Measurements from ENCODE around the gene ITGAV. TPM values are rescaled to one million over a fixed set of nuclear protein-coding genes. Genes with fewer than 3 reads are reported as not detected.

Gene ITGAV
- total RNA-seq, 3 donors from 2014 or later: 107 to 125 (median 117) TPM

DNA sequence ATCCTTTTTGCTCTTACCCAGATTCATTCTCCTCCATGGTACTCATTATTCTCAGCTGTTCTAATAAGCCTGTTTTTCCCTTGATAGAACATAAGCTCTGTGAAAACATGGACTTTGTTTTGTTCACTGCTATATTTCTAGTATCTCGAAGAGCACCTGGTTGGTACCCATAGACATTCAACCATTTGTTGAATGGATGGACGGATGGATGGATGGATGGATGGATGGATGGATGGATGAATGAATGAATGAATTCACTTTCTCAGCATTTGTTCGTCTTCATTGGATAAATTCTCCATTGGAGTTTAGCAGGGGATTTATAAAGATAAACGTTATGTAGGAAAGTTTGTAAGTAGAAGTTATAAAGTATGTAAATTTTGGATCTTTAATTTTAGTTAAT lies 106.9 kb downstream of the ITGAV start:
- Histone ChIP-seq H3K4me3 (no peak overlapping the region), H3K27ac (no peak overlapping the region), H3K9me3 (no peaks in the 10 kb centered on the region), H3K4me1 (no peaks in the 10 kb centered on the region), H3K27me3 (no peaks in the 10 kb centered on the region), H3K36me3 (no peaks in the 10 kb centered on the region)
- no peak for DNase-seq (ENCODE audit: low spot score in 2 of 2)
- intact Hi-C loops (cut with DNase I; ENCODE audit: low total_unique reads): no loop called here
- TF ChIP-seq POLR2AphosphoS5 (IDR thresholded peaks at IDR 0.05) (no peak), POLR2A (IDR thresholded peaks at IDR 0.05) (no peak)
- TF ChIP-seq, protein P1, sequence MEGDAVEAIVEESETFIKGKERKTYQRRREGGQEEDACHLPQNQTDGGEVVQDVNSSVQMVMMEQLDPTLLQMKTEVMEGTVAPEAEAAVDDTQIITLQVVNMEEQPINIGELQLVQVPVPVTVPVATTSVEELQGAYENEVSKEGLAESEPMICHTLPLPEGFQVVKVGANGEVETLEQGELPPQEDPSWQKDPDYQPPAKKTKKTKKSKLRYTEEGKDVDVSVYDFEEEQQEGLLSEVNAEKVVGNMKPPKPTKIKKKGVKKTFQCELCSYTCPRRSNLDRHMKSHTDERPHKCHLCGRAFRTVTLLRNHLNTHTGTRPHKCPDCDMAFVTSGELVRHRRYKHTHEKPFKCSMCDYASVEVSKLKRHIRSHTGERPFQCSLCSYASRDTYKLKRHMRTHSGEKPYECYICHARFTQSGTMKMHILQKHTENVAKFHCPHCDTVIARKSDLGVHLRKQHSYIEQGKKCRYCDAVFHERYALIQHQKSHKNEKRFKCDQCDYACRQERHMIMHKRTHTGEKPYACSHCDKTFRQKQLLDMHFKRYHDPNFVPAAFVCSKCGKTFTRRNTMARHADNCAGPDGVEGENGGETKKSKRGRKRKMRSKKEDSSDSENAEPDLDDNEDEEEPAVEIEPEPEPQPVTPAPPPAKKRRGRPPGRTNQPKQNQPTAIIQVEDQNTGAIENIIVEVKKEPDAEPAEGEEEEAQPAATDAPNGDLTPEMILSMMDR (IDR thresholded peaks at IDR 0.05): no peak

DNA sequence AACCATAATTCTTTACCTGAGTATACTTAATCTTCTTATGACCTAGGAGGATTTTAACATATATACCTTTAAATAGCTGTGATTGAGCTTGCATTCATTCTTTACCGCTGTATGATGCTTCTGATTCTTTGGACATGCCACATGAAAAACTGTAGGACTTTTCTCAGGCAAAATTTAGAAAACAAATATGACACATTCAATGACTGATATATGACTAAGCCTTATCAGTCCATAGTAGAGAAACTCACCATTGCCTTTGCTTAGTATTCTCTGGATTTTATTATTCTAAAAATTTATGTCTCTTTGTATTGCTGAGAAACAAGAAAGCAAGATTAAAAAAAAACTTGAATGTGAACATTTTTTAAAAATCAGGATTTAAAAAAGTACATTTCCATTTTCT lies 107.7 kb downstream of the ITGAV start:
- DNase-seq (ENCODE audit: low spot score in 2 of 2): no peak
- intact Hi-C loops (cut with DNase I; ENCODE audit: low total_unique reads): no loop called here
- H3K4me3 ChIP-seq: no peak overlapping the region
- H3K27ac ChIP-seq: no peak overlapping the region
- no peaks in the 10 kb centered on the region for H3K9me3 ChIP-seq
- TF ChIP-seq POLR2AphosphoS5 (IDR thresholded peaks at IDR 0.05) (no peak), POLR2A (IDR thresholded peaks at IDR 0.05) (no peak)
- TF ChIP-seq, protein P1 (IDR thresholded peaks at IDR 0.05): no peak
- H3K27me3 ChIP-seq: no peaks in the 10 kb centered on the region
- H3K4me1 ChIP-seq: no peaks in the 10 kb centered on the region
- H3K36me3 ChIP-seq: no peaks in the 10 kb centered on the region

DNA sequence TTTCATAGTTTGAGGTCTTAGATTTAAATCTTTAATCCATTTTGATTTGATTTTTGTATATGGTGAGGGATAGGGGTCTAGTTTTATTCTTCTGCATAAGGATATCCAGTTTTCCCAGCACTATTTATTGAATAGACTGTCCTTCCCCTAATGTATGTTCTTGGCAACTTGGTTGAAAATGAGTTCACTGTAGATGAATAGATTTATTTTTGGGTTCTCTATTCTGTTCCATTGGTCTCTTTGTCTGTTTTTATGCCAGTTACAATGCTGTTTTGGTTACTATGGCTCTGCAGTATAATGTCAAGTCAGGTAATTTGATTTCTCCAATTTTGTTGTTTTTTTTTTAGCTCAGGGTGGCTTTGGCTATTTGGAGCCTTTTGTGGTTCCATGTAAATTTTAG lies 109.9 kb downstream of the ITGAV start:
- DNase-seq (ENCODE audit: low spot score in 2 of 2): no peak
- Histone ChIP-seq H3K4me1 (no peaks in the 10 kb centered on the region), H3K27me3 (no peaks in the 10 kb centered on the region), H3K9me3 (no peaks in the 10 kb centered on the region), H3K27ac (no peak overlapping the region), H3K4me3 (no peak overlapping the region), H3K36me3 (no peaks in the 10 kb centered on the region)
- intact Hi-C loops (cut with DNase I; ENCODE audit: low total_unique reads): no loop called here
- TF ChIP-seq, protein P1 (IDR thresholded peaks at IDR 0.05): no peak
- no peak for TF ChIP-seq POLR2AphosphoS5 (IDR thresholded peaks at IDR 0.05)
- TF ChIP-seq POLR2A (IDR thresholded peaks at IDR 0.05): no peak

DNA sequence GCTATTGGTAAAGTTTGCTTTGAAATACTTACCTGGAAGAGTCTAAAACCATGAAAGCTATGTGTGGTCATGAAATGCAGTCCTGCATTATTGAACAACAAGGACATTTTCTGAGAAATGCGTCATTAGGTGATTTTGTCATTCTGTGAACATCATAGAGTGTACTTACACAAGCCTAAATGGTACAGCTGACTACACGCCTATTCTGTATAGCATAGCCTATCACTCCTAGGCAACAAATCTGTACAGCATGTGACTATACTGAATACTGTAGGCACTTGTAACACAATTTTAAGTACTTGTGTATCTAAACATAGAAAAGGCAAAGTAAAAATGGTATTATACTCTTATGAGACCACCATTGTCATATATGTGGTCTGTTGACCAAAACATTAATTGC lies 112.2 kb downstream of the ITGAV start:
- H3K9me3 ChIP-seq: no peaks in the 10 kb centered on the region
- no peak for DNase-seq (ENCODE audit: low spot score in 2 of 2)
- intact Hi-C loops (cut with DNase I; ENCODE audit: low total_unique reads): no loop called here
- no peaks in the 10 kb centered on the region for H3K36me3 ChIP-seq
- TF ChIP-seq, protein P1 (IDR thresholded peaks at IDR 0.05): no peak
- TF ChIP-seq POLR2A (IDR thresholded peaks at IDR 0.05) (no peak), POLR2AphosphoS5 (IDR thresholded peaks at IDR 0.05) (no peak)
- no peak overlapping the region for H3K4me3 ChIP-seq
- H3K4me1 ChIP-seq: no peaks in the 10 kb centered on the region
- H3K27me3 ChIP-seq: no peaks in the 10 kb centered on the region
- H3K27ac ChIP-seq: no peak overlapping the region

DNA sequence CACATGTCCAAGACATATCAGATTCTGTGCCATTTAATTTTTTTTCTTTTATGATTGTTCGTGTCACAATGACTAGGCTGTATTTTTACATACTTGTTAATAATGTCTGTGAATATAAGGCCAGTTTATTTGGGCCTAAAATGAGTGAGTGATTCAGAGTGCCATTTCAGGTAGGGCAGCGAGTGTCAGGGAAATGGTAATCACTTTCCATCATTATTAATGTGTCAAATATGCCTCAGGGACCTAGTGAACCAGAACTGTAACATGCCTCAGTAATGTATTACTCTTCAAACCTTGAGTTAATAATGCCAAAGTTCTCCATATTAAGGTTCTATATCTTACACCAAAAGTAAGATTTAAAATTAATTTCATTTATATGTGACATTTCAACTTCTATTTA lies 112.6 kb downstream of the ITGAV start:
- Histone ChIP-seq H3K9me3 (no peaks in the 10 kb centered on the region), H3K4me3 (no peak overlapping the region), H3K27me3 (no peaks in the 10 kb centered on the region), H3K36me3 (no peaks in the 10 kb centered on the region), H3K4me1 (no peaks in the 10 kb centered on the region), H3K27ac (no peak overlapping the region)
- intact Hi-C loops (cut with DNase I; ENCODE audit: low total_unique reads): no loop called here
- DNase-seq (ENCODE audit: low spot score in 2 of 2): no peak
- TF ChIP-seq POLR2AphosphoS5 (IDR thresholded peaks at IDR 0.05) (no peak), POLR2A (IDR thresholded peaks at IDR 0.05) (no peak)
- TF ChIP-seq, protein P1 (IDR thresholded peaks at IDR 0.05): no peak
